CD4-positive, alpha-beta T cell (primary cell): Measurements from ENCODE around the gene CLPX. TPM values are rescaled to one million over a fixed set of nuclear protein-coding genes. Genes with fewer than 3 reads are reported as not detected.

Experiments
- ATAC-seq: fragments of 200-7000 bp; cut with Tn5 transposase; one replicate; pipeline ENCODE4 v1.10.0; 2022; ENCODE audit warnings: mild to moderate bottlenecking; ENCODE audit not compliant: poor library complexity
- CTCF ChIA-PET: fragments of 350-600 bp; sonication (Branson Sonifier 250); formaldehyde crosslinking; loops from one replicate; lab custom pipeline; 2021; ENCODE audit warnings: antibody characterized with exemption, inconsistent platforms; lab: Charles Lee
- POLR2A ChIA-PET: fragments of 350-600 bp; sonication (Branson Sonifier 250); formaldehyde crosslinking; loops from one replicate; lab custom pipeline; 2021; ENCODE audit warnings: antibody characterized with exemption, inconsistent platforms; lab: Charles Lee
- DNase-seq, 14 experiments: peaks; one replicate each; pipeline ENCODE4 v3.0.0-alpha.2; 2013 to 2020; ENCODE audit warnings: mixed read lengths in 2 of 14
- H3K27ac ChIP-seq, 2 donors: one replicate each; pipeline versions ENCODE4 v1.5.1 to v1.7.0; 2013; ENCODE audit warnings: low read length in 2 of 2, low read depth in 1 of 2, mild to moderate bottlenecking in 1 of 2
- H3K27me3 ChIP-seq, 2 experiments: 1 replicate in 1 of 2; 2 replicates in 1 of 2; pipeline versions ENCODE4 v1.6.1 to v1.7.0; 2013; ENCODE audit warnings: low read length in 2 of 2, control low read depth in 1 of 2, mild to moderate bottlenecking in 1 of 2, moderate library complexity in 1 of 2; ENCODE audit not compliant: insufficient read depth in 2 of 2, control insufficient read depth in 1 of 2
- H3K36me3 ChIP-seq: one replicate; pipeline ENCODE4 v1.6.1; 2013; ENCODE audit warnings: low read length, control low read depth; ENCODE audit not compliant: insufficient read depth
- H3K4me1 ChIP-seq: one replicate; pipeline ENCODE4 v1.6.1; 2013; ENCODE audit warnings: low read length, control low read depth; ENCODE audit not compliant: insufficient read depth
- H3K4me3 ChIP-seq: one replicate; pipeline ENCODE4 v1.5.1; 2013; ENCODE audit warnings: mild to moderate bottlenecking, low read length, moderate library complexity
- H3K9me3 ChIP-seq, 2 experiments: 1 replicate in 1 of 2; 2 replicates in 1 of 2; pipeline versions ENCODE4 v1.6.1 to v1.7.0; 2013; ENCODE audit warnings: low read length in 2 of 2, mild to moderate bottlenecking in 2 of 2, control low read depth in 1 of 2, moderate library complexity in 1 of 2; ENCODE audit not compliant: control insufficient read depth in 1 of 2, insufficient read depth in 1 of 2
- H3K27ac Mint-ChIP-seq: one replicate; pipeline ENCODE4 v1.8.0; 2020; ENCODE audit warnings: mixed read lengths
- H3K27me3 Mint-ChIP-seq: one replicate; pipeline ENCODE4 v1.8.0; 2021; ENCODE audit warnings: mixed read lengths
- H3K36me3 Mint-ChIP-seq: one replicate; pipeline ENCODE4 v1.8.0; 2021; ENCODE audit warnings: low read depth, mixed read lengths
- H3K4me1 Mint-ChIP-seq: one replicate; pipeline ENCODE4 v1.8.0; 2021; ENCODE audit warnings: low read depth, mixed read lengths
- H3K4me3 Mint-ChIP-seq: one replicate; pipeline ENCODE4 v1.8.0; 2020; ENCODE audit warnings: mild to moderate bottlenecking, mixed read lengths
- H3K9me3 Mint-ChIP-seq: one replicate; pipeline ENCODE4 v1.8.0; 2020; ENCODE audit warnings: mixed read lengths
- intact Hi-C, 2 experiments: fragments of 100-400 bp; cut with DNase I in 1 of 2; cut with micrococcal nuclease in 1 of 2; formaldehyde crosslinking; loops; one replicate each; pipeline versions ENCODE4 v1.15.1 to v1.9.0; 2023 to 2025; cut with DNase I, micrococcal nuclease
- total RNA-seq, 174 experiments: library from RNA in 2 of 174; stranded (reverse) in 2 of 174; gene quantifications; one replicate each; pipeline ENCODE4 v1.2.3 and lab custom pipeline; 2021 to 2026
- TF ChIP-seq, protein P1 (sequence below): fragments of 200-600 bp; IDR thresholded peaks from one replicate; pipeline ENCODE4 v1.8.0; 2022; ENCODE audit warnings: antibody characterized with exemption, mild to moderate bottlenecking

The CLPX gene
- total RNA-seq, 2 experiments from 2014 or later = 29.1 to 36.3 TPM

DNA sequence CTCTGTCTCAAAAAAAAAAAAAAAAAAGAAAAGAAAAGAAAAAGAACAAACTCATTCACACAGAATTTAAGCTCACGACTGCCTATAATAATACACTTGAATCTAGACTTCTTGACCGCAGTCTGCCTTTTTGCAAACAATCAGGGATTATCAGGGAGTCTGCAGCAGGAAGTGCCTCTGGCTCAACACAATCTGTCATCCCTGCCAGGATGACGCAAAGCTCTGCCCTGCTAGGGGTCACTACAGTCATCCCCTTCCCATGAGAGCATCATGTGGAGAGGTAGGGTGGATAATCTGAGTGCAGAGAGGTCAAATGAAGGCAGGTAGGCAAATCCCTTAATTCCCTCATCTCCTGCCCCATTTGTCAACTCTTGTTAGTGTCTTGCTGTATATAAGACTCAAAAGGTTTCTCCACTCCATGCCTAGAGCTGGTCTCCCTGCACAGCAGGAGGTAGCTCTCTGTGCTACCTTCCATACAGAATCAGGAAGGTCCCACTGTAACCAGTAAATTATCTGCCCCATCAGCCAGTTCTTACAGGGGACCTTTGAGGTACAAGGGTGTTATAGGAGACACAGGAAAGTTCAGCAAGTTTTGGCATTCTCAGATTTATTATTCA lies 74.4 kb downstream of the CLPX start:
- CTCF ChIA-PET = interaction anchor here (0.7 to 1.2 kb wide), 3 partner anchors 9 to 130 kb away, joined by 3 read pairs; no protein-coding TSS in a partner anchor
- no peak overlapping the region for H3K27ac ChIP-seq
- TF ChIP-seq, protein P1, sequence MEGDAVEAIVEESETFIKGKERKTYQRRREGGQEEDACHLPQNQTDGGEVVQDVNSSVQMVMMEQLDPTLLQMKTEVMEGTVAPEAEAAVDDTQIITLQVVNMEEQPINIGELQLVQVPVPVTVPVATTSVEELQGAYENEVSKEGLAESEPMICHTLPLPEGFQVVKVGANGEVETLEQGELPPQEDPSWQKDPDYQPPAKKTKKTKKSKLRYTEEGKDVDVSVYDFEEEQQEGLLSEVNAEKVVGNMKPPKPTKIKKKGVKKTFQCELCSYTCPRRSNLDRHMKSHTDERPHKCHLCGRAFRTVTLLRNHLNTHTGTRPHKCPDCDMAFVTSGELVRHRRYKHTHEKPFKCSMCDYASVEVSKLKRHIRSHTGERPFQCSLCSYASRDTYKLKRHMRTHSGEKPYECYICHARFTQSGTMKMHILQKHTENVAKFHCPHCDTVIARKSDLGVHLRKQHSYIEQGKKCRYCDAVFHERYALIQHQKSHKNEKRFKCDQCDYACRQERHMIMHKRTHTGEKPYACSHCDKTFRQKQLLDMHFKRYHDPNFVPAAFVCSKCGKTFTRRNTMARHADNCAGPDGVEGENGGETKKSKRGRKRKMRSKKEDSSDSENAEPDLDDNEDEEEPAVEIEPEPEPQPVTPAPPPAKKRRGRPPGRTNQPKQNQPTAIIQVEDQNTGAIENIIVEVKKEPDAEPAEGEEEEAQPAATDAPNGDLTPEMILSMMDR = no peak
- Mint-ChIP-seq H3K4me3 (no peak overlapping the region), H3K4me1 (peaks cover 6% of the 10 kb centered on the region), H3K36me3 (peaks cover 59% of the 10 kb centered on the region), H3K27ac (peak overlapping the region; percentile 12), H3K9me3 (no peaks in the 10 kb centered on the region), H3K27me3 (no peaks in the 10 kb centered on the region)
- peaks cover 28% of the 10 kb centered on the region for H3K36me3 ChIP-seq
- no peak overlapping the region for H3K4me3 ChIP-seq
- intact Hi-C loops = no loop called here
- ATAC-seq (no peak), DNase-seq (no peak)
- H3K27me3 ChIP-seq = no peaks in the 10 kb centered on the region
- no peaks in the 10 kb centered on the region for H3K4me1 ChIP-seq
- H3K9me3 ChIP-seq = no peaks in the 10 kb centered on the region
- POLR2A ChIA-PET = interaction anchor here (0.7 to 1.2 kb wide), 2 partner anchors 23 to 1073 kb away, joined by 3 read pairs; partner anchors contain the start of gene PDCD7

DNA sequence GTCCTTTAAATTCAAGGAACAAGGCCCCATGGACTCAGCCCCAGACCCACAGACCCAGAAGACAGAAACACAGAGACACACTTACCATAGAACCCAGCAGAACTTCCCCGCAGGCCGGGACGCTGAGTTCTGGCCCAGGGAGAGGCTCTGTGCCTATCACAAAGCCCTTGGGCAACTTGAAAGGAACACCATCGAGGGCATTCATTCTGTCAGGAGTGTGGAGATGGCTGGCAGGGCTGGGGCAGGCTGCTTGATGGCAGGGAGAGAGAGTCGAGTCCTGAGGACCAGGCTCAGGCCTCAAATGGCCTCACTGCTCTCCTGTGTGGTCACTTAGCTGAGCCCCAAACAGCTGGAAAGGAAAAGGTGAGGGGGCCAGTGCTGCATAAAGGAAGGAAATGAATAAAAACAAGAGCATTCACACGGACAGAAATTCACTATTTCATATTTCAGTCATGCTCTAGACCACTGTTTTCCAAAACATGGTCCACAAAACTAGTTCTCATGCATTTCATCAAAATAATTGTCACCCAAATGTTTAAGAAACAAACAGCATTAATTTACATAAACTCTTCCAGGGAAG lies 79.0 kb downstream of the CLPX start:
- peaks cover 5% of the 10 kb centered on the region for H3K4me1 Mint-ChIP-seq
- H3K36me3 Mint-ChIP-seq = peaks cover 55% of the 10 kb centered on the region
- Histone ChIP-seq H3K27me3 (no peaks in the 10 kb centered on the region), H3K36me3 (peaks cover 16% of the 10 kb centered on the region), H3K4me1 (no peaks in the 10 kb centered on the region), H3K9me3 (no peaks in the 10 kb centered on the region), H3K4me3 (no peak overlapping the region), H3K27ac (no peak overlapping the region)
- ChIA-PET POLR2A (interaction anchor here (0.8 kb wide), 1 partner anchor 17 kb away, joined by 3 read pairs; no protein-coding TSS in a partner anchor), CTCF (interaction anchor here (0.7 kb wide), 1 partner anchor 1422 kb away, joined by 3 read pairs; no protein-coding TSS in a partner anchor)
- TF ChIP-seq, protein P1 = no peak
- intact Hi-C loops = no loop called here
- H3K27me3 Mint-ChIP-seq = no peaks in the 10 kb centered on the region
- ATAC-seq = no peak
- no peak overlapping the region for H3K27ac Mint-ChIP-seq
- H3K9me3 Mint-ChIP-seq = no peaks in the 10 kb centered on the region
- no peak overlapping the region for H3K4me3 Mint-ChIP-seq
- no peak for DNase-seq

DNA sequence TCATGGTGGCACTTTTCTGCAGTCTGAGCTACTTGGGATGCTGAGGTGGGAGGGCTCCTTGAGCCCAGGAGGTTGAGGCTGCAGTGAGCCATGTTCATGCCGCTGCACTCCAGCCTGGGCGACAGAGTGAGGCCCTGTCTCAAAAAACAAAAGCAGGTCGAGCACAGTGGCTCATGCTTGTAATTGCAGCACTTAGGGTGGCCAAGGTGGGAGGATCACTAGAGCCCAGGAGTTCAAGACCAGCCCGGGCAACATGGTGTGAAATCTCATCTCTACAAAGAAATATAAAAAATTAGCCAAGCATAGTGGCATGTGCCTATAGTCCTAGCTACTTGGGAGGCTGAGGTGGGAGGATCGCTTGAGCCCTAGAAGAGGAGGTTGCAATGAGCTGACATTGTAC lies 80.1 kb downstream of the CLPX start:
- Histone ChIP-seq H3K4me1 (no peaks in the 10 kb centered on the region), H3K27me3 (no peaks in the 10 kb centered on the region), H3K4me3 (no peak overlapping the region), H3K27ac (no peak overlapping the region), H3K9me3 (no peaks in the 10 kb centered on the region), H3K36me3 (peaks cover 24% of the 10 kb centered on the region)
- DNase-seq (no peak), ATAC-seq (no peak)
- Mint-ChIP-seq H3K27me3 (no peaks in the 10 kb centered on the region), H3K36me3 (peaks cover 58% of the 10 kb centered on the region), H3K27ac (no peak overlapping the region), H3K4me3 (no peak overlapping the region), H3K9me3 (no peaks in the 10 kb centered on the region), H3K4me1 (no peaks in the 10 kb centered on the region)
- TF ChIP-seq, protein P1 = no peak
- ChIA-PET POLR2A (no interaction called here), CTCF (no interaction called here)
- intact Hi-C loops = no loop called here
